Esophagus muscularis mucosa (tissue), 4 donors: Measurements from ENCODE around the gene ACAA1.

Source experiments
- CTCF ChIP-seq, 3 experiments: fragments of 200-600 bp in 2 of 3; fragments of 450-650 bp in 1 of 3; sonication (generic) in 2 of 3; IDR thresholded peaks; one replicate each; pipeline ENCODE4 v1.5.1; 2017 to 2019; ENCODE audit warnings: antibody characterized with exemption in 3 of 3, mild to moderate bottlenecking in 2 of 3, moderate library complexity in 1 of 3
- EP300 ChIP-seq: sonication (generic); formaldehyde crosslinking; IDR thresholded peaks from one replicate; pipeline ENCODE4 v1.6.1; 2017; ENCODE audit warnings: antibody characterized with exemption
- POLR2A ChIP-seq: fragments of 450-650 bp; IDR thresholded peaks from one replicate; pipeline ENCODE4 v1.6.1; 2017; ENCODE audit warnings: antibody characterized with exemption, moderate library complexity, mild to moderate bottlenecking, low read depth
- POLR2AphosphoS5 ChIP-seq, 2 donors: sonication (generic); formaldehyde crosslinking; IDR thresholded peaks; one replicate each; pipeline ENCODE4 v1.6.1; 2017; ENCODE audit warnings: antibody characterized with exemption in 2 of 2

DNA sequence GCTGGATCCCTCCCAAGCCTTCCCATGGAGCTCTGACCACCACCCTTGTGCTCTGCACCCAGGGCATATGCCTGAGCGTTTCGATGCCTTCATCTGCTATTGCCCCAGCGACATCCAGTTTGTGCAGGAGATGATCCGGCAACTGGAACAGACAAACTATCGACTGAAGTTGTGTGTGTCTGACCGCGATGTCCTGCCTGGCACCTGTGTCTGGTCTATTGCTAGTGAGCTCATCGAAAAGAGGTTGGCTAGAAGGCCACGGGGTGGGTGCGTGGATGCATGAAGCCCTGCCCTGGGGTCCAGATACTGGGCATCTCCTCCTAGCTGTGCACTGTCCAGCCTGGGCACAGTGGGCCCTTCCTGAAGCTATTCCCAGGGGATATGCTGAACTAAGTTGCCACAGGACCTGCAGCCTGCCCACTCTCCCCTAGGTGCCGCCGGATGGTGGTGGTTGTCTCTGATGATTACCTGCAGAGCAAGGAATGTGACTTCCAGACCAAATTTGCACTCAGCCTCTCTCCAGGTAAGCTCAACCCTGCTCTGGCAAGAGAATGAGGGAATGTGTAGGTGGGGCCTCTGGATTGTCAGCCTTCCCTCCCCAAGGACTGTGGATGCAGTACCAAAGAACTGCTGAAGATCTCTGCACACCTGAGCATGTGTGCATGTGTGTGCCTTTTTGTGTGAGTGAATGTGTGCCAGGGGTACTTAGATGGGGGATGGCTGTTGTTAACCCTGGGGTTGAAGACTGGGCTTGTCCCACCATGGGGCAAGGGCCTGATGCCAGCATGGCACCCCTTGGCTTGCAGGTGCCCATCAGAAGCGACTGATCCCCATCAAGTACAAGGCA, 3.6 kb upstream of the ACAA1 start:
- TF ChIP-seq CTCF (IDR thresholded peaks at IDR 0.05) = no peak
- no peak for TF ChIP-seq POLR2AphosphoS5 (IDR thresholded peaks at IDR 0.05)
- no peak for TF ChIP-seq EP300
- no peak for TF ChIP-seq POLR2A
